GM12892 (cell line): Measurements from ENCODE around the gene APBB1IP.

Experiments
- POLR2A ChIP-seq: IDR thresholded peaks from 2 replicates; pipeline ENCODE4 v1.6.1; 2011; ENCODE audit warnings: low read depth, low read length, control low read depth
- POLR2AphosphoS5 ChIP-seq: IDR thresholded peaks from 2 replicates; pipeline ENCODE4 v1.6.1; 2011; ENCODE audit warnings: low read depth, low read length, control low read depth
- TAF1 ChIP-seq: IDR thresholded peaks from 2 replicates; pipeline ENCODE4 v1.6.1; 2011; ENCODE audit warnings: low read depth, mild to moderate bottlenecking, control low read depth, low read length, borderline replicate concordance

DNA sequence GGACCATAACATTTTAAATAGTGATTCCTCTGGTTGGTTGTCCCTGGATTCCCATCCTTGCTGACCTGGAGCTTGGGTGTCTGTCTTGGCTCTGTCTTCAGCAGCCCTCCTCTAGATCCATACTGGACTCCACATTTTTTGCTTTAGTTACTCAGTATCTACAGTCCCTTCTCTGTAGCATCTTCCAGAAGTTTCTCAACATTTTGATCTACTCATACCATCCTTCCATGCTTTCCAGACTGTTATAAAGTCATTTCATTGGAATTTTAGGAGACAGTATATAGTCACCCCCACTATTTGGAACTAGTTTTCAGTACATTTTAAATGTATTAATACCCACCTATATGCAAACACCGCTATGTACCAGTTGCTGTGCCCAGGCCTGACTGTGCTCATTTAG lies 25.8 kb downstream of the APBB1IP start:
- TF ChIP-seq POLR2A, result no peak
- no peak for TF ChIP-seq POLR2AphosphoS5
- no peak for TF ChIP-seq TAF1
